Measurements from ENCODE around the gene NSL1.

GRCh38 chr1:212710566-212710965, 81.0 kb downstream of the NSL1 start:
- TF ChIP-seq CTCF (IDR thresholded peaks at IDR 0.05 in 2 of 3, conservative IDR thresholded peaks at IDR 0.05 in 1 of 3; ENCODE audit: insufficient read depth in 2 of 3, low read depth in 1 of 3, low read length in 3 of 3) (no peak), EZH2 (IDR thresholded peaks at IDR 0.05; ENCODE audit: borderline replicate concordance, low read depth, low read length) (no peak), RERE (CRISPR knock-in tag; IDR thresholded peaks at IDR 0.05; ENCODE audit: borderline replicate concordance) (no peak)

Measured in K562 (cell line).